GM21825 (cell line): ENCODE results near the gene C2CD3.

Source experiments
- ATAC-seq: cut with Tn5 transposase; IDR thresholded peaks from one replicate; pipeline ENCODE4 v1.9.1; 2021; ENCODE audit warnings: mild to moderate bottlenecking, moderate library complexity; ENCODE audit not compliant: unreplicated experiment

C2CD3 gene

DNA sequence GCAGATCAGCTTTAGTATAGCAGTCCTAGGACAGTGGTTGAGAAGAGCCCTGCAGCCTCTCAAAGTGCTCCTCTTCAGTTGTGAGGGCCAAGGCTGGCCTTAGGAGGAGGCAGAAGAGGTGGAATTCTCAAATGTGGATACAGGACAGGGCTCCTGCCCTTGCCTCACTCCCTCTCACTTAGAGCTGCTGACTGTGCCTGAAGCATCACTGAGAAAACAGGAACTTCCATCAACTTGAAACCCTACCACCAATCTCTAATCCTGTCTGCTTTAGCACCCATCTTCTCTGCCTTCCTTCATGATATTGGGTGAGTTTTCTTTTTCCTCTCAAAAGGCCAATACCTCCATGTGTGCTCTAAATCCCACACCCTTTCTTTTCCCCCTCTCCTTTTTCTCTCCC lies 147.5 kb downstream of the C2CD3 start:
- ATAC-seq: no peak

DNA sequence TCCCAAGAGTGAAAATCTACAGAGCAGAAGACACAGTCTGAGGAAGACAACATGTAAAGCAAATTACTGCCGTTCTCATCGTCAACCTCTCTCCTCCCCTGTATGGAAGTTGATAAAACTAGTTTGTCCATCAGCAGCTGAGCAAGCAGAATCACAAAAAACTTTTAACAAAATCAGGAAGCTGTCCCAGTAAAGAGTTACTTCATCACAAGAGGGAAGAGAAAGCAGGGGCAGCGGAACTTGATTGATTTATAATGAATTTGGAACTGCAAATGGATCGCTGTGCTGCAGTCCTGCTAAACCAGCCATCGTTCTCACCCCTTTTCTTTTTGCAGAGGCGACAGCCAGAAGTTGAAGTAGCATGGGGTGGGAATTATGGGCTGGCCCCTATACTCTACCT lies 148.3 kb downstream of the C2CD3 start:
- ATAC-seq: no peak

DNA sequence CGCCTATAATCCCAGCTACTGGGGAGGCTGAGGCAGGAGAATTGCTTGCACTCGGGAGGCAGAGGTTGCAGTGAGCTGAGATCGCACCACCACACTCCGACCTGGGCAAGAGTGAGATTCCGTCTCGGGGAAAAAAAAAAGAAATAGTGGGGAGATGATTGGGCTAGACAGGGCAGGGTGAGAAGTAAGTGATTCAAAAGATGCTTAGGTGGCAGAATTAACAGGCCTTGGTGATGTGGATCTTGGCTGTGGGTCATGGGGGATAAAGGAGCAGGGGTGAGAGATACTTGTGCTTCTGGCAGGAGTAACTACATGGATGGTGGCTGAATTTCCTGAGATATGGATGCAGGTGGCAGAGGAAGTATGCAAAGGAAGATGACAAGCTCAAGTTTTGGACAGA lies 148.8 kb downstream of the C2CD3 start:
- no peak for ATAC-seq

DNA sequence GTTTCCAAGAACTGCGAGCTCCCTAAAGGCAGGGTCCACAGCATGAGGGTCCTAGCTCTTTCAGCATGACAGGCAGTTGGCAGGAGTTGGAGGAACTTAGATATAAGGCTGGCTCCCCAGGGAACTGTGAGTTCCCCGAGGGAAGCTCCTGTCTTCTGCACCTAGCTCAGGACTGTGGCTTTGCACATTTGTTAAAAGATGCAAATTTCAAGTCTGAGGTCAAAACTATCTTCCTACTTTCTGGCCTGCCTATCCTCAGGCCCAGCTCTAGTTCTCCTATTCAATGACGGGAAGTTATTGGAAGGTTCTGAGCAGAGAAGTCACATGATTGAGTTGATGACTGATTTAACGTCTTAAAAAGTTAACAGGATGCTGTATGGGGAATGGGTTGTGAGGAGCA lies 150.3 kb downstream of the C2CD3 start:
- ATAC-seq: peak; percentile 66

DNA sequence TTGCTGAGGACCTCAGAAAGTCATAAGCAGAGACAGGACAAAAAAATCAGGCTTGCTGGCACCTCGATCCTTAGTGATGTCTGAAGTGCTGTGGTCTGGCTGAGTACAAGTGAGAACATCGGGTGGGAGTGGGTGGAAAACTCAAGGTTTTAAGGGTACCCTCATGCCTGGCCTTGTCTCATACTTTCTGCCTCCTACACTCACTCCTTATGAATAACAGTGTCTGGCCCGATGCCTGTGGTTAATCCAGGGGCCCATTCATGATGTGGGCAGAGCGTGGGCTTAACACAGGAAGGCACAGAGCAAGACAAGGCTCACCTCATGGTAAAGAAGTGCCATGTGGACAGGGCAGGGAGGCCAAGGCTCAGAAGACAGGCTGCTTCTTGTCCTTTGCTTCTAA lies 150.9 kb downstream of the C2CD3 start:
- no peak for ATAC-seq

DNA sequence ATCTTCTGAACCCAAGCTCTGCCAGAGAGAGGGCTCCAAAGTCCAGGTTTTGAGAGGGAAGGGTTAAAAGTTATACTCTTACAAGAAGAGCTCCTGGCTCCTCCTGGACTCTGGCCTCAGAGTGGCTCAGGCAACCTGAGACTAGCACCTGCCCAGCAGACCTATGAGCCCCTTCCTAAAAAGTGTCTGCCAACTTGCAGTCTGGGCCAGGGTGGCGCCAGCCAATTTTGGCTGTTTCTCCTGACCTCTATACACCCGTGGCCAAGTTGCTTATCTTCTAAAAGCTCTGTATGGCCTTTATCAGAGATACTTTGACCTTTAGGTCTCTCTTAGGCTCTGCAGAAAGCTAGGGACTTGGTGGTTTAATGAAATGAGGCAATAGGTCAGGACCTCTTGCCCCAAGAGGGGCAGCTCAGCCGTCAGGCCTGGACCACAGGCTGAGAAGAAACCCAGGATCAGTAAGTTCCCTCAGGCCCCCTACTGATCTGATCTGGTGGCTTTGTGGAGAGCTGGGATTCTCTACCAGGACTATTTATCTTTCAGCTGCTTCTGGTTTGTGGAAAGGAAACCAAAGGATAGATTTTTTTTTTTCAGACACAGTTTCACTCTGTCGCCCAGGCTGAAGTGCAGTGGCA lies 151.6 kb downstream of the C2CD3 start:
- ATAC-seq: no peak

DNA sequence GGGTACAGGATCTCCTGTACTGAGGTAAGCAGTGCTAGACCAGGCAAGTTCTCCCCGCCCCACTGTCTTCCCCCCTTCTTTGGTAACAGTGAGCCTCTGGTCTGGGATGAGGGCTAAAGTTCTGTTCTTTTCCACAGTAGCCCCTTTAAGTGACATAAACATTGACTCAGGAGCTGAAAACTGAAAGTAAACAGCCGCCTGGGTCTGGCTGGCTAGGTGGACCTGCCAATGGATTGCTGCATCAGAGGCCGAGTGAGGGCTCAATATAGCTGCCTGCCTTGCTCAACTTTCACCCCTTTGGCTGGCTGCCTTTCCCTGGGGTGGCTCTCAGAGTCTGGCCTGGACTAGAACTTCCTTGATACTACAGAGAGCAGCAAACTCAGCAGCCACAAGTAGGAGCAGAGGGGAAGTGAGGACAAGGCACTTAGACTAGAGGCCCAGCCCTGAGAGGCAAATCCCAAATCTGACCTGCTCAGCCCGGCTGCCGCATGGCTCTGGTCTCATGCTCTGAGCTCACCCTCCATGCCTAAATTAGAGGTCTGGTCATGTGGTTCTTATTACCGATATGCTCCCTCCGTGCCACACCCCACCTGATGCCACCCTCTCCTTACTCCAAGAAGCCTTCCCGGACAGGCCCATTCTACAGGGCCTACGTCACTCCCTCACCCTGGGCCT lies 152.3 kb downstream of the C2CD3 start:
- ATAC-seq: no peak

DNA sequence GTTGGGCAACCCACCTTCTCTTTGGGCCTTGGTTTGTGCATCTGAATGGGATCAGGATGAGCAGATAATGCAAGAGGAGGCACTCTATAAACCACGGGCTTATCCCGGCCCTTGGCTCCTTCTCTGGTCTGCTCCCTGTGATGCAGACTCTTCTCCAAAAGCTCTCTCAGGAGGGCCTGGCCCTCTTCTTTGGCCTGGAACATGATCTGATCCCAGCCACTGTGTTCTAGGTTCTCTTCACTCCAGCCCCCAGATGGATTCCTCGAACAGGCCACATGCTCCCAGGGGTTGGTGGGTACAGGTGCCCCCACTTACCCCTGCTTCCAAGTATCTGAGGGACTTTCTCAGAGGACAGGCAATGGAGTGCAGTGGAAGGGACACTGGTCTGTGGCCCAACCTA lies 153.2 kb downstream of the C2CD3 start:
- no peak for ATAC-seq

DNA sequence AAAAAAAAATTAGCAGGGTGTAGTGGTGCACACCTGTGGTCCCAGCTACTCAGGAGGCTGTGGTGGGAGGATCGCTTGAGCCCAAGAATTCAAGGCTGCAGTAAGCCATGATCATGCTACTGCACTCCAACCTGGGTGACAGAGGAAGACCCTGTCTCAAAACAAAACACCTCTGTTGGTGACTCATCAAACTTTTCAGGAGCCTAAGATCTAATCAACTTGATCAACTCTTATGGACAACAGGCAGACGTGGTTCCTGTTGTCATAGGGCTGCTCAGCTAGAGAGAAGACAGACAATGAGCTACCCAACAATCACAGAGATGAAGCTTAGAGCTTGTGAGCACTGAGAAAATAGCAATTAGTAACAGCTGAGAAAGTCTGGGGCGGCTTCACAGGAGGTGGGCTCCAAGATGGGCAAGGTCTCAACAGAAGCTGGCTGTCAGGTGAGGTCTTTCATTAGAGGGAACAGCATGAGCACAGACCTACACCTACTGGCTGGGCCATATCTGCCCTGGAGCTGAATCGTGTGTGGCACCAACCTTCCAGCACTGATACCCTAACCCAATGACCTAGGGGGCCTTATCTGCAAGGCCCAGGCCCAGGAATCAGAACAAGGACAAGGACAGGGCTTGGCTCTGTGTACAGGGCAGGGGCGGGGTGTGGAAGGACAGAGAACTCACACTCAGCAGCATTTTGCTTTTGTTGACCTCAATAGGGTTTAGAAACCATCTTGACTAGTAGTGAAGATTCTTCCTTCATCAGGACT lies 154.7 kb downstream of the C2CD3 start:
- no peak for ATAC-seq

DNA sequence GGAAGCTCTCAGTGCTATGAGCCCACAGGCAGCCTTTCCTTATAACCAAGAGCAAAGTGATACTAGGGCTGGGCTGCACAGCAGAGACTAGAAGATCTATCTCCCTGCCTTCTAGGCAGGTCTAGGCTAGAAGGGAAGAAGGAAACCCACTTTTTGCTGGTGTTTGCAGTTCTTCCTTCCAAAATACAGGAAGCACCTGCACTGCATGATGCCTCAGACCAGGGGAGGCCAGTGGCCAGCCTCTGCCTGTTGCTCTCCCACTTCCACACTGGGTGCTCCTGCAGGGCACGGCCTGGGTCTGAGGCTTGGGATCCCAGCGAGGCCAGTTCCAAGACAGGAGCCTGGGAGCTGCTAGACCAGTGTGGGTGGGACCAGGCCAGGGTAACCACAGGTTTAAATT lies 155.9 kb downstream of the C2CD3 start:
- ATAC-seq: no peak

DNA sequence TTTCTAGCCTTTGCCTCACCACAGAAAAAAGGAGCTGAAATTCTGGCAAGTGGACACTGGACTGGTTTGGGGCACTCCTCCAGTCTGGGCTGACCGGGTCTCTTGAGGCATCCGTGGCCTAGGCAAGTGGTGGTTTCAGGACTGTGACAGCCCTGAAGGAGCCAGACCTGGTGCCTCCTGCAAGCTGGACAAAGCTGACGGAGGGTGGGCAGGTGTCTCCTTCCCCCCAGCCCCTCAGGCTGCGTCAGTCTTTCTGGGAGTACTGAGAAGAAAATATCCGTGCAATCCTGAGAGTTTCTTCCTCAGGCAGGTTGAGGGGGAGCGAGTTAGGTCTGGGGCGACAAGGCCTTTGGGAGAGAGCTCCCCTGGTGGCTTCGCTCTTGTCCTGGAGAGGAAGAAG lies 157.7 kb downstream of the C2CD3 start:
- no peak for ATAC-seq

DNA sequence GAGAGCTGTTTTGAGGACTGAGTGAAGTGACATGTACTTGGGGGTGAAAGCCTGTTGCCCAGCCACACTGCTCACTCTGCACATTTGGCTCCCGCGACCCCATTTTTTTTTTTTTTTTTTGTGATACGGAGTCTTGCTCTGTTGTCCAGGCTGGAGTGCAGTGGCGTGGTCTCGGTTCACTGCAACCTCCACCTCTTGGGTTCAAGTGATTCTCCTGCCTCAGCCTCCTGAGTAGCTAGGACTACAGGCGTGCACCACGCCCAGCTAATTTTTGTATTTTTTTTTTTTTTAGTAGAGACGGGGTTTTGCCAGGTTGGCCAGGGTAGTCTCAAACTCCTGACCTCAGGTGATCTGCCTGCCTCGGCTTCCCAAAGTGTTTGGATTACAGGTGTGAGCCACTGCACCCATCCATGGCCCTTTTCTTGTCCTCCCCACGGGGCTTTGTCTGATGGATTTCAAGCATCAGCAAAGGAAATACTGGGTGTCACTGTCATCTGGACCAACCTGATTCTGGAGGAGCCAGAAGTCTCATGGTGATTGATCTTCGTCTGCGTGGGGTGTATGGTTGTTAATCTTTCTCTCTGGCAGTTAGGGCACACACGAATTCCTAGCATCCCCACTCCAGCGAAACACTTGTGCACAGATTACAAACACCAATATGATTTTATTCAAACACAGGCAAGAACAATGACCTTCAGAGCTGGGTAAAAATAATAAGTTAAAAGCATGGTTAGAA lies 158.6 kb downstream of the C2CD3 start:
- ATAC-seq: no peak

DNA sequence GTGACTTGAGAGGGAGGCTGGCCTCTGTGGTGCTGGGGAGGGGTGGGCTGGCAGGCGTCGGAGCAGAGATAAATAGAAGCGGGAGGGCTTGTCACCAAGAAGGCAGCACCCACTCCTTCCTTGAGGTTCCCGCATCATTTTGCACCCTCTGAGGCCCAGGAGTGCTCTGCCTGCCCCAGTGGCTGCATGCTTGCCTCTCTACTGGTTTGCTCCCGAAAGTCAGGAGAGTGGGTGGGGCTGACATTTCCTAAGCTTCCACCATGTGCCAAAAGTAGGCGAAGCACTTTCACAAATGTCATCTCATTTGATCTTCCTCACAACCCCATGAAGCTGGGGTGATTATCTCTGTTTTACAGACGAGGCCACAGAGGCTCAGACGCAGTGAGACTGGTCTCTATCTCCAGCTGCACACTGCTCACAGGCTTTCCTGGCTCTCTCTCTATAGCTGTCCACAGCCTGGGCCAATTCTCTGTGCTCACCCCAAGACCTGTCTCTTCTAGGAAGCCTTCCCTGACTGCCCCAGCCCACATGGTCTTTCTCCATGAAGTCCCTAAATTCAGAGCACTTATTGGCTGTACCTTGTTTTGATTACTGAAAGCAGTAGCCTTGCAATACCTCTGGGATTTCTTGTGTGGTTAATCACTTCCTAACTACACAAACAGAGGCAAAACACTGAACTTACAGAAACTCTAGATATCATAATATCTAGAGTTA lies 159.3 kb downstream of the C2CD3 start:
- peak; percentile 81 for ATAC-seq

DNA sequence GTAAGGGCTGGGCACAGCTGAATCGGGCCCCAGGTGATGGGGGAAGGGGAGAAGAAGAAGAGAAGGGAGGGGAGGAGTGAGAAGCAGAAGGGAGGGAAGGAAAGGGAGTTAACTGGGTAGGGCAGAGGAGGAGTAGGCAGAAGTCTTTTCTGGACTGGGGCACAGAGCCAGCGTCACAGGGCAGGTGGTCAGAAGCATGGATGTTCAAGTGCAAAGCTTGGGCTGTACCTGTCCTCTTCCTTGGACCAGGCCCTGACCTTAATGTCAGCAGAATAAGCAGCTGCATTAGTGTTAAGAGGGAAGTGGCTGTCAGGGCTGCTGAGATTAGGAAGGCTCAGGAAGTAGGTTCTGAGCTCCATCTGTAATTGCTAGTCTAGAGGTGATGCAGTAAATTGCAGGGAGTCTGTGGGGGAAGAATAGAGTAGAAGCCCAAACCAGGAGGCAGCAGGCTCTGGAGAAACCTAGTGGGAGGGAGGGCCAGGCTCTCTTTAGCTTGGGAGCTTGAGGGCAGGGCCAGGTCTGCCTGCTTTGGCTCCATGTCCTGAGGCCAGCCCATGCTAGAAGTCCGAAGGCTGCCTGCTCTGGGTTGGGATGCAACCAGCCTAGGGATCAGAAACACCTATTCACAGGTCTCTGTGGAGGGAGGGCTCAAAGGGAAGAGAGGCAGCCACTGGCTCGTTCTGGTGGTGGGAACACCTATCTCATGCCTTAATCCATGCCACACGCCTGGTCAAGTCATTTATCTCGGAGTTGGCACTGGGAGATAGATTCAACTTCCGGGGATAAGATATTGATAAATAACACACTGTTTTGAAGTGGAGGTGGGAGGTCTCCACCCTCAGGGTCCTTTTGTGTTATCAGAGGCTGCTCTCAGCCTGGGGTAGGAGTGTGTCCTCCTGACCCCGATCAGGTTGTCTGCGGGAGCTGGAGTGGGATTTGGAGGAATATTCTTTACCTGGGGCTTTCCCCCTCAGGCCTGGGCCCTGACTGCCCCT lies 160.2 kb downstream of the C2CD3 start:
- no peak for ATAC-seq

DNA sequence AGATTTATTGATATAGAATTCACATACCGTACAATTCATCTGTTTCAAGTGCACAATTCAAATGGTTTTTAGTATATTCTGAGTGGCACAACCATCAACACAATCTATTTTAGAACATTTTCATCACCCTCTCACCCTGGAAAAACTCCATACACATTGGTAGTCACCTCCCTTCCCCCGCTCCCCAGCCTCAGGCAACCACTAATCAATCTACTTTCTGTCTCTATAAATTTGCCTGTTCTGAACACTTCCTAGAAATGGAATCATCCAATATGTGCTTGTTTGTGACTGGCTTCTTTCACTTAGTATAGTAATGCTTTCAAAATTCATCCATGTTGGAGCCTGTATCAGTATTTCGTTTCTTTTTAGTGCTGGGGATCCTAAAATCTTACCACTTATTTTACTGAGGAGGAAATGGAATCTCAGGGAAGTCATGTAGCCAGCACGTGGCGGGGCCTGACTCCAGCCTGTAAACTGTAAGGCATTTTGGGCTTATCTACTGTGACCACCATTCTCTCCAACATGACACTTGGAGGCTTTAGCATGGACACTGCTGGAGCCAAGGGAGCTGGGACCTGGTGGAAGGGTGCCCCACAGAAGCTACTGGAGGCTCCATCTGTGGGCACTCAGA lies 161.0 kb downstream of the C2CD3 start:
- no peak for ATAC-seq

DNA sequence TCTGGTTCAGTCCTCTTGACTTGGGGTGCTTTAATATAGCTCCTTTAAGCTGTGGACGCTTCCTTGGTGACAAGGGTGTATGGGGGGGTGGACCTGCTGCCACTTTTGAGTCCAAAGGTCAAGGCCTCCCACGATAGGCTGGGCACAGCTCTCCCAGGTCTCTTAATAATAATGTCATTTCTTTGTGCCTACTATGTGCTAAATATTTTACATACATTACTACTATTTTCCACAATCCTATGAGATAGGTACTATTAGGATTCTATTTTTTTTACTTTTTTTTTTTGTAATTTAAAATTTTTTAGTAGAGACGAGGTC lies 161.6 kb downstream of the C2CD3 start:
- ATAC-seq: no peak

DNA sequence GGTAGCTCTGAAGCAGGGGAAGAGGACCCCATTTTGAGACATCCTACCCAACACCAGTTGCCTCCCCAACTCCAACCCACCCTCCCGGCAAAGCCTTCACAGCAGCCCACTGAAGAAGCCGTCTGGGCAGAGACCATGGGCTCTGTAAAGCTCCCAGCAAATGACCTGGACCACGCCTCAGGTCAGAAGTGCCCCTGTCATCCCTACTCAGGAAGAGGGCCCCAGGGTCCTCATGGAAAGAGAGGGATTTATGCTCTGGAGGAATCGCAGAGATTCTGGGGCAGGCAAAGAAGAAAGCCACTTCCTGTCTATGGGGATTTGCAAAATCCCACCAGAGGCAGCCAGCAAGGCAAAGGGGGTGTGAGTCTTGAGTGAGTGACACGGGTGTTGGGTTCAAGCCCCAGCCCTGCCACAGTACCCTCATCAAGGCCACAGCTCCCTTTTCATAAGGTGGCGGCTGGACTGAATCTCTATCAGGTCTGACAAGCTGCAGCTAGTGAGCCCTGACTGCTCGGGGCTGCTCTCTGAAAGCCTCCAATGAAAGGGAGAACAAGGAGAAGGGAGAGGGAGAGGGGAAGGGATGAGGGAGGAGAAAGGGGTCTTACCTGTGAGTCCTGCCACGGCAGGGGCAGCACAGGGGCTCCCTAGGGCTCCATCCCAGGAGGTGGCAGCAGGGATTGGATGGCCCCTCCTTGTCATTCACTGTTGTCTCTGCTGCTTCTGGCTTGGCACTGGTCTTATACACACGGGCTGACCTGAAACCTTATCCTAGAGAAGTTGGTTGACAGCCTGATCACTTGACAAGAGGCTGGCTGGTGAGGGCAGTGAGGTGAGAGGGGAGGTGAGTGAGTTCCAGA lies 162.2 kb downstream of the C2CD3 start, which contains the start of gene UCP3:
Gene UCP3 (minus strand): TSS at position 713 of the 857 bp plus-strand sequence. CDS start 2,043 bp downstream, outside the sequence.
- ATAC-seq: no peak

DNA sequence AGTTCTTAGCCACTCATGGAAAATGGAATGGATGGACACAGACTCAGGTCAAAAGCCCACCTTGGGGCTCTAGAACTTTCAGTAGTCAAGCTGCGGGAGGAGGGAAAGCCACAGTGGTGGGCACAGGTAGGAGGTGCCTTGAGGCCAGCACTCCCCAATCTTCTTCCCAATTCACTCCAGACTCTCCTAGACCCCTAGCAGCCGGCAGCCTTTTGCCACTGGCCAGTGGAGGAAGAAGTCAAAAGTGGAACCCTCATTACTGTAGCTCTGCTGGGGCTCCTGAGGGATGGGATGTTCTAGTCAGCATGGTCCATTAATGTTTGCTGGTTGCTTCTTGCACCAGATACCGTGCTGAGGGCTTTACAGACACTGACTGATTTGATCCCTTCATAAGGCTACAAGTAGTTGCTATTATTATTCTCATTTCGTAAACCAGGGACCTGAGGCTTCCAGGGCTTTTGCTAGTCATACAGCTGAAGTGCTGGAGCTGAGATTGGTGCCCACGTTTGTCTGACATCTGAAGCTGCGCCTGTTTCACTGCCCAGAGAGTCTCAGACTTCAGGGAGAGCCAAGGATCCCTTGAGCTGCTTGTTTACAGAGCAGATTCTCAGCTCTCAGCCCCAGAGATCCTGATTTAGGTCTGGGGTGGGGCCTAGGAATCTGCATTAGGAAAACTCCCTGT lies 163.0 kb downstream of the C2CD3 start:
- no peak for ATAC-seq
